NK-92 treated with Interleukin-12 subunit alpha and Interleukin-12 subunit beta, amount 100 ng/mL, for 24 hours (cell line): ENCODE data around the gene UPF3A.
"Not testable (repeated sequence)": the region's sequence is repeated elsewhere in the genome, so short reads cannot be mapped to it uniquely, and the experiment has no call there.

Experiments
- DNase-seq: peaks from one replicate; lab custom pipeline; 2025; lab: John Stamatoyannopoulos, UW

The UPF3A gene

DNA sequence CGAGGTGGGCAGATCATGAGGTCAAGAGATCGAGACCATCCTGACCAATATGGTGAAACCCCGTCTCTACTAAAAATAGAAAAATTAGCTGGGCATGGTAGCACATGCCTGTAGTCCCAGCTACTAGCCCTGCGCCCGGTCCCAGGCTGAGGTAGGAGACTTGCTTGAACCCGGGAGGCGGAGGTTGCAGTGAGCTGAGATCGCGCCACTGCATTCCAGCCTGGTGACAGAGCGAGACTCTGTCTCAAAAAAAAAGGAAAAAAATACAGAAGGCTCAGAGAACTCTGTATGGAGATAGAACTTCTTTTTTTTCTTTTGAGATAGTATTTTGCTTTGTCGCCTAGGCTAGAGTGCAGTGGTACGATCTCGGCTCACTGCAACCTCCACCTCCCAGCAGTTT lies 17.1 kb upstream of the UPF3A start:
- DNase-seq = not testable (repeated sequence)

DNA sequence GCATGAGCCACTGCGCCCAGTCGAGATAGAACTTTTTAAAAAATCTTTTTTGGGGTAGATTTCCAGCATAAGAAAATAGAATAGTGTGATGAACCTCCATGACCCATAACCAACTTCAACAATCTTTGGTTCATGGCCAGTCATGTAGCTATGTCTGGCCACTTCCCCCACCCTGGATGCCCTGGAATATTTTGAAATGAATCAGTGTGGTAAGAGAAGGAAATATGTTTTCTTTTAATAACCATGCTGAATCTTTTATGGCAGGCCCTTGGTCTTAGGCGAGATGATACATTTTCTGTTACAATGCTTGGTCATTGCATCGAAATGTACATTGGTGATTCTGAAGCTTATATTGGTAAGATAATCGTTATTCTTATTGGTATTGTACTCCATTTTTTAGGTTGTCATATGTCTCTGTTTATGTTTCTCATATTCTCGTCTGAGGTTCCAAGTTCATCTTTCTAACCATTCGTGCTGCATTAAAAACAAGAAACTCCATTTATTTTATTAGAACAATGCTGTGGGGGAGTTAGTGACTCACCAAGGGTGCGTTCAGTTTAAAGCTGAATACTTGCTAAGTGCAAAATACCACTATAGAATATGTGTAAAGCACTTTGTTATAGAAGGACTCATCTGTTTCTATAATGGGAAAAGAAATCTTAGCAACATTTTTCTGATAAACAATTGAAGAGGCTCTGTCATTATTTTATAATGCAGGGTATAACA lies 16.4 kb upstream of the UPF3A start:
- no peak for DNase-seq

DNA sequence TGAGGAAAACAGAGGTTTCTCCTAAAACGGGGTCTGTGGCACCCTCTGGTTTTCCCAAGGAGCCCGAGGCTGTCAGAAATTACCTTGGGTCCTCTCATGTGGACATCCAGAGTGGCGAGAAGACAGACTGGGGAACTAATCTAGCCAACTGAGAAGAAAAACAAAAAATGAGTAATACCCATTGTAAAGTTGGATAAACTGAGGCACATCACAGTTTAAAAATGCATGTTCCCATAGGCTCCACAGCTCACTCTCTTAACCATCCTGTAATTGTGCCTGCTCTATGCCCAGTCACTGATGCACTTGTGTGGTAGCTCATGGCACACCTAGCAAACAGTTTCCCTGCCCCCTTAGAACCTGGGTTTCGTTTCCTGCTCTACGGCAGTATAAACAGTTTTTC lies 15.2 kb upstream of the UPF3A start:
- DNase-seq = no peak

DNA sequence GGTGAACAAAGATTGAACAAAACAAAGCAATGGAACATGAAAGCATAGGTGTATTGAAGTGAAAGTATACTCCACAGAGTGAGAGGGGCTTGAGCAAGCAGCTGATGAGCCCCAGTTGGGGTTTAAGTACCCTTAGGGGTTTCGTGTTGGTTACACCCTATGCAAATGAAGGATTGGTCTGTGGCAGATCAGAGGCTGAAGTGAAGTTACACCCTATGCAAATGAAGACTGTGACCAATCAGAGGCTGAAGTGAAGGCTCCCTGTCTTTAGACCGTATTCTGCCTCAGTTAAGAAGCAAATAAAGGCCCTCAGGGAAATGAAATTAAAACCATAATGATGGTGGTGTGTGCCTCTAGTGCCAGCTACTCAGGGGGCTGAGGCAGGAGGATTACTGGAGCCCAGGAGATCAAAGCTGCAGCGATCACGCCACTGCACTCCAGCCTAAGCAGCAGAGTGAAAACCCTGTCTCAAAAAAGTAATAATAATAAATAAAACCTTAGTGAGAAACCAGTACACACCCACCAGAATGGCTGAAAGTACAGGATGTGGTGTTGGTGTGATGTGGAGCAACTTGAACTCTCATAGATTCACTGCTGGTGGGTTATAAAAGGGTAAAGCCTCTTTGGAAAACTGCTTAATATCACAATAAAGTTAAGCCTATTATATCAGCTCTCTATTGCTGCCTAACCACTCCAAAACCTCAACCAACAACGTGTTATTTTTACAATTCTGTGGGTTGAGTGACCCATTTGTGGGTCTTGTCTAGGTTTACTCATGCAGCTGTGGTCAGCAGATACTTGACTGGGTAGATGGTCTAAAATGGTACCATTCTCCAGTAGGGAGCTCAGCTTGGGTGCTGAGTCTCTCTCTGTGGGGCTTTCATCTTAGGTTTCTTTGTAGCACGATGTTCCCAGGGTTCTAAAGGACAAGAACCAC lies 12.8 kb upstream of the UPF3A start:
- DNase-seq = peak; percentile 43

DNA sequence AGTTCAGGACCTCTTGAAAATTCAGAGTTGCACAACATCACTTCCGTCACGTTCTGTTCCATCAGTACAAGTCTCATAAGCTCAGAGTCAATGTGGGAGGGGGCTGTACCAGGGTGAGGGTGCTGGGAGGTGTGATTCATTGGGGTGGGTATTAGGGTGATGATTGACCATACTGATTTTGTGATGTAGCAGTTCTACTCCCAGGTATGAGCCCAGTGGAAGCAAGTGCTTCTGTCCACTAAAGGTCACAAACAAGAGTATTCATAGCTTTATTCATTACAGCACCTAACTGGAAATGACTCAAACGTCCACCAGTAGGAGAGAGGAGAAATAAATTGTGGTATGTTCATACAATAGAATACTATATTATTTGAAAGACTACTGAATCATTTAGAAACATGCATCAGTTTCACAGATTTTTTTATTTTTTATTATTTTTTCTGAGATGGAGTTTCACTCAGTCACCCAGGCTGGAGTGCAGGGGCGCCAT lies 12.1 kb upstream of the UPF3A start:
- DNase-seq = no peak

DNA sequence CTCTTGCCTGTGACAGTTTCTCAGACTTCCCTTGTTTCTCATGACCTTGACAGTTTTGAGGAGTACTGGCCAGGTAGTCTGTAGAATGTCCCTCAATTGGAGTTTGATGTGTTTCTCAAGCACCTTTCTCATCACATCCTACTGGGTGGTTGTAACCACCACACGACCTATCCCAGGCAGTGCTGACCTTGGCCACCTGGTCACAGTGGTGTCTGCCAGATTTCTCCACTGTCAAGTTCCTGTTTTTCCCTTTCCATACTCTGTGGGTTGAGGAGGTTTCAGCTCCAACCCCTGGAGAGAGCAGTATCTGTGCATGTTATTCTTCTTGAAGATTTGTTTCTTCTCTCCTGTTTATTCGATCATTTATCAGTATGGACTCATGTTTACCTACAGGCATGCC lies 8.4 kb upstream of the UPF3A start:
- DNase-seq = no peak

DNA sequence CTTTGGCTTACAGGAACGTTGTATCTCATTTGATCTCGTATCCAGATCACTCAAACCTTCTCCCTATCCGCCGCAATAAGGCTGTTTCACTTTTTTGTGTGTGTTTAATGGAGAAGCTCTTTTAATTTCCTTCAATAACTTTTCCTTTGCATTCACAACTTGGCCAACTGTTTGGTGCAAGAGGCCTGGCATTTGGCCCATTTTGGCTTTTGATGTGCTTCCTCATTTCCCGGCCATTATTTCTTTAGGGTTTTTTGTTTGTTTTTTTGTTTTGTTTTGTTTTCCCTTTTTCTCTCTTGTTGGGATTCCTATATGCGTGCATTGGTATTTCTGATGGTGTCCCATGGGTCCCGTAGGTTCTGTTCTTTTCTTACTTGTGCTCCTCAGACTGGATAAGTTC lies 6.1 kb upstream of the UPF3A start:
- DNase-seq = no peak

DNA sequence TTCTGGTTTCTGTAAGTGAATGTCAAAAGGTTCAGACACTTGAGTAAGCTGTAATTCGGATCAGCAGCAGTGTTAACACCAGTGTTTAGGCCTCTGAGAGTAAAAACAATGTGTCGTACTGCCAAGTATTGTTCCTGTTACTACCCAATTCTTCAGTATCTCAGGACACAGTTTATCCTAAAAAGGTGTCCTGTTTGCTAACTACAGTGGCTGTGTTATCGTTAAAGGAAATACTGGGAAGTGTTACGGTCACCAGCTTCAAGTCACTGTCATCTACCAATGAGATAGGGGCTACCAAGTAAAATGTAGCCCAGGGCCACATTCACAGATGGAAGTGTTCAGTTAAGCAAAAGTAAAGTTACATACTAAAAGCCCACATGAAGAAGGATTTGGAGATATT lies 2.3 kb upstream of the UPF3A start:
- DNase-seq = no peak

DNA sequence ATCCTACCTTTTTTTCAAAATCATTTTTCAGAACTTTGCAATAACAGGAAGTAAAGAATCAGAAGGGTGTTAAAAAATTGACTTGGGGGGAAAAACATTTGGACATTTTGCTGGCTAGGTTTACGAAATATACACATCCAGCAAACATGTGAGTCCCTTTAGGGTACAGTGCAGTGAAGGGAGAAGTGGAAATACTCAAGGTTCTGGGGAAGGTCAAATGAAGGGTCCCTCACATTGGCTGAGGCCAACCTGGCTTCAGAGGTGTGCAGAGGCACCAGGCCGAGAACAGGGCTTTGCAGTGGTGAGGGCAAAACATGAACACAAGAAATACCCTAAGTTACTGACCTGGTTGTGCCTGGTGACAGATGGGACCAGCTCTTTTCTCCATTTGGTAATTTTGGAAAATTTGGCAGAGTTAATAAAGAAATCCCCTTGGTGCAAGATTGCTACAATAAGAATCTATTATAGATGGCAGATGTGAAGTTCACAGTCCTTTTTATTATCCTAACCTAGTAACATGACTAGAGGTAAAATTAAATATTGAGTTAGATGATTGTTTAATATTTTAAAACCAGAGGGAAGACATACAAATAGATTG lies 1.5 kb upstream of the UPF3A start:
- no peak for DNase-seq

DNA sequence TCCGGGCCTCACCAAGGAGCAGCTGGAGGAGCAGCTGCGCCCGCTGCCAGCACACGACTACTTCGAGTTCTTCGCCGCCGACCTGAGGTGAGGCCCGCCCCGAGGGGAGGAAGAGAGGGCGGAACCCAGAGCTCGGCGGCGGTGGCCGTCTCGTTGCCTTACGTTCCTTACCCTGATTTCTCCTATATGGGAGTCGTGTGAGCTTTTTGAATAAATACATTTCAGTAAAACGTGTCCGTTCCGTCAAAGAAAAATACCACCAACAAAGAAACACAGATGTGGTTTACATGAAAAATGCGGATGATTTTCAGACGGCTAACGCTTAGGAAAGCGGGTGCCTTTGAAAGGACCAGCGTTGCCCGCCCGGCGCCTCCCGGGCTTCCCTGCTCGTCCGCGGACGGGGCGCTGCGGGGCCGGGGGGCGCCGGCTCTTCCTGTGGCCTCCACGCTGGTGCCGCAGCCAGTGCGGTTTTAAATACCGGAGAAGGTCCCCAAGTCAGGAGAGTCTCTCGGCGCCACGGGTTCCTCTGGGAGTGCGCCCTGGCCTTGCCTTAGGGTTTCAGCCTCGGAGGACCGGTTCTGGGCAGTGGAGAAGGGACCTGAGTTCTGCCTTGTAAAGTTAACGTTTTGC lies 755 bp downstream of the UPF3A start:
- no peak for DNase-seq

DNA sequence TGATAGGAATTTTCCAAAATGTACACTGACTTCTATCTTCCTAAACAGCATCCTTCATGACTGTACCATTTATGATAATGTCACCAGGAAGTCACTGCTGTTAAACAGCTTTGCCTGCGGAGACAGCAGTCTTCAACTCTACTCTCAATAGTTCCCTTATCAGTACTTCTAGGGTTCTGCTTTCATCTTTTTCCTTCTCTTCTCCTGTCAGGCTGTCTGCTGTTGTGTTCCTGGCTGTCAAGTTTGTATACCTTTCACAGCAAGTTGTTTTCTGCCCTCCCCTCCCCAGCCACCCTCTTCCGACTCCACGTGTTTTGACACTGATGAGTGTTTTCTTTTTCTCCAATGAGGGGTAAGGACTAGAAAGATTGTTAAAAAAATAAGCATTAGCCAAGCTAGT lies 2.2 kb downstream of the UPF3A start:
- no peak for DNase-seq

DNA sequence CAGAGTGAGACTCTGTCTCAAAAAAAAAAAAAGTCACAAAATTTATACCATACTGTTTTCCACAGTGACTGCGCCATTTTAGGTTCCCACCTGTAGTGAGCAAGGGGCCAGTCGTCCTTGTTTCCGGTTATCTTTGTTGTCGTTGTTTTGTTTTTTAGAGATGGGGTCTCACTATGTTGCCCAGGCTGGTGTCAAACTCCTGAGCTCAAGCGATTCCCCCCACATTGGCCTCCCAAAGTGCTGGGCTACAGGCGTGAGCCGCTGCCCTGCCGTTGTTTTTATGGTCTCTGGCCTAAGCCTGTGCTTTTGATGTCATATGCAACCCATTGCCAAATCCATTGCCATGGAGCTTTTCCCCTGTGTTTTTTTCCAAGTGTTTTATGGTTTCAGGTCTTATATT lies 3.3 kb downstream of the UPF3A start:
- no peak for DNase-seq

DNA sequence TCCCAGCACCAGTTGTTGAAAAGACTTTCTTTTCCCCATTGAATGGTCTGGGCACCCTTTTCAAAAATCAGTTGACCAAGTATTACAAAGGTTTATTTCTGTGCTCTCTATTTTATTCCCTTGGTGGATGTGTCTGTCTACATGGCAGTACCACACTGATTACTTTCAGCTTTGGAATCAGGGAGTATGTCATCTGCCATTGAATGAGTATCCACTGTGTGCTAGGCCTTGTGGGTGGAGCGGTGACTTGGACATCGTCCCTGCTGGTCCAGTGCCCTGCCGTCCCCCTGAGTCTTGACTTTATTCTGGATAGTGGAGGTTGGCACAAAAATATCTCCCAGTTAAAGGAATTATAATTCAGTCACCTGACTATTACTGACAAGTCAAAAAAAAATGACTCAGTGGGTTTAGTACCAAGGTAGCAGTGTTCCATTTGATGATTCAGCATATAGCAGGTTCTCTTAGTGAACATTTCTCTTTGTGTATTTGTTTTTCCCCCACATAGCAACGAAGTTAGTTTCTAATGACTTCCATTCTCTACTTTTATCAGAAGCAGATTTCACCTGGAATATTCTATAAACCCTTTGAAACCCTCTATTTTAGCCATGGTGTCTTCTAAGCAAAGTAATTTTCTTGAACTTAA lies 3.9 kb downstream of the UPF3A start:
- DNase-seq = no peak

DNA sequence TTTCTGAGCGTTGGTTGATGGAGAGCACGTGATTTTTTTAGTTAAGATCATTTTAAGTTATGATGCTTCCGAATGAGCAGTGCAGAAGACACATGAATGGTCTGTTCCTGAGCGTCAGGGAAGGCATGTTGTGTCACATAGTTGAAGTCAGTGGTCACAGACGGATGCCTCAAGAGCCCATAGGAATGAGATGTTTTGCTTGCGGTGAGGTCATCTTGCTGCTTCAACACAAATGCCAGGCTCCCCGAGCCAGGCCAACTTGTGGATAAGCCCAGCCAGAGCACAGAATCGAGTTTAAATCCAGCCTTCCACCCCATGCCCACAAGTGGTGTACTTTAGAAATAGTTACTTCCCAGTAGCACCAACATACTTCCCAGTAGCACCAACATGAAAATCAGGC lies 5.4 kb downstream of the UPF3A start:
- no peak for DNase-seq

DNA sequence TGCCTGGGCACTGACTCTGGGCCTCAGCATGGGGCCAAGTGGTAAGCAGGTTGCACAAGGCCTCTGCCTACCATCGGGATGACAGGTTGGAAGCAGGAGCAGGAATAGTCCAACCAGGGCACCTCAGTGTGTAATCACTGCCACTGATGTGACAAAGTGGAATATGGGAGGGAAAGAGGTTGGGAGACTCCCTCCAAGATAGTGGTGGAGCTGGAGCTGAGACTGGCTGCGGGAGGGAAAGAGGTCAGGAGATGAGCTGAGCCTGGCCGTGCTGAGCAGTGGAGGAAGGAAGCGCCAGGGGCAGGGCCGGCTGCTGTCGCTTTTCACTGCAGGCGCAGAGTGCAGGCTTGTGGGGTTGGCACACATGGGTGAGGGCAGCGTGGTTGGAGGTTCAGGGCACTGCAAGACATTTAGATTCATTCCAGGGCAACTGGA lies 6.8 kb downstream of the UPF3A start:
- no peak for DNase-seq

DNA sequence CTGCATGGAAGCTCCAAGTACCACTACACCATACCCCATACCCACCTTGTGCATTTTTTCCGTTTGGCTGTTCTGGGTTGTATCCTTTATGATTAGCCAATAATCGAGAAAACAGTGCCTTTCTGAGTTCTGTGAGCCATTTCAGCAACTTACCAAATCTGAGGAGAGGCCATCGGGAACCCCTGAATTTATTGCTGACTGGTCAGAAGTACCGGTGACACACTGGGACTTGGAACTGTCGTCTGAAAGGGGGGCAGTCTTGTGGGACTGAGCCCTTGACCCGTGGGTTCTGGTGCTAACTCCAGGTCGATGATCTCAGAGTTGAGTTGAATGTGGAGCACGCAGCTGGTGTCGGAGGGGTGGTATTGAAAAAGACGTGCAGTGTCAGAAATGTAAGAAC lies 15.0 kb downstream of the UPF3A start:
- no peak for DNase-seq

DNA sequence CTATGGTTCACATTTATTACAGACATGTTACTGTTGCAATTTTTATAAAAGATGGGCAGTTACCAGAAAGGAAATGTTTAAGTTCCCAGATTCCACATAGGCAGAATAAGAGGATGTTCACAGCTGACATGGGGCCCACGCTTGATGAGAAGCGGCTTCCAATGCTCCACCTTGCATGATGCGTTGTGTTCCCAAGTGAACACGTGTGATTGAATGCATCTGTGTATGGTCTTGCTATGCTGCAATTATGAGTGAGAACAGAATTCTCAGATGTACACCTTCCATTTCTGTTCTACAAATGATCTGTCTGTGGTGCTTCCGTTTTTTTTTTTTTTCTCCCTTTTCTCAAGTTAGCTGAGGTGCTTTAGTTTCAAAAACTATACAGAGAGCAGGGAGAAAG lies 15.5 kb downstream of the UPF3A start:
- no peak for DNase-seq

DNA sequence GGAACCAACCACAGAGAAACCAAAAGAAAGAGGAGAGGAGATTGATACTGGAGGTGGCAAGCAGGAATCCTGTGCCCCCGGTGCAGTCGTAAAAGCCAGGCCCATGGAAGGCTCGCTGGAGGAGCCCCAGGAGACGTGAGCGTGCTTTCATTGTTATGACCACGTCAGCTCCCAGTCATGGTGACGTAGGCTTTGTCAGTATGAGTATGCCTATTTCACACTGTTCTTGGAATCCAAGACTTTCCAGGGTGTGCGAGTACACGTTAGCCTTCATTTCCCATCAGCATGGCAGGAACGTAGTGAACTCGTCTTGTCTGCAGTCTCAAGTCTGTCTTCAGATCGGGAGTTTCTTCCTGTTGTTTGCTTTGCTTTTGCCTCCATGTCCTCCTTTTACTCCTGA lies 17.5 kb downstream of the UPF3A start:
- no peak for DNase-seq

DNA sequence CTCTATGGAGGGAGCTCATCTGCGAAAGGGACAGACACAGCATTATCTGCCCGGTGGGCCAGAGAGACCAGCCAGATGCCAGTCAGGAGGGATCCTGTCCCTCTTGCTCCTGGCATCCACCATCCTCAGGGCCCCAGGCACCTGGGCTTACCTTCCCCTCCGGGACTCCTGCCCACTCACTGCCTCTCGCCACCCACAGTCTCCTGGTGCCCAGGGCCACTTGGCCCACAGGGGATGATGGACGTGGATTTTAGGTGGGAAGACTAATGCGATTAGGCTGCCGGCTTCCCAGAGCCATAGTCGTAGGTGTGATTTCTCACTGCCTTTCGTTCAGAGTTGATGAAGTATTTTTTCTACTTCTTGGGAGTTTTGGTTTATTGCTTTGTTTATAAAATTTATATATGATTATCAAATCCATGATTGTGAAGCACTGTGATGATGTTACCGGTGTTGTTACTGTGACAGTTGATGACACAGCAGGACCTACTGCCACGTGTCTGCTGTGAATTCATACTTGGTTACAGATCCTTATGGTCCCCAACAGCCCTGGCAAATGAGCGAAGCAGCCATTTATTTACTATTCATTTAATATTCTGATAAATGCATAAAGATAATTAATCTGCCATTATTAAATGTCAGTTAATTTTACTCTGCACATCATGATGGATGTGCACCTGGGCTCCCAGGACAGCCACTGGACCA lies 18.4 kb downstream of the UPF3A start:
- DNase-seq = no peak

DNA sequence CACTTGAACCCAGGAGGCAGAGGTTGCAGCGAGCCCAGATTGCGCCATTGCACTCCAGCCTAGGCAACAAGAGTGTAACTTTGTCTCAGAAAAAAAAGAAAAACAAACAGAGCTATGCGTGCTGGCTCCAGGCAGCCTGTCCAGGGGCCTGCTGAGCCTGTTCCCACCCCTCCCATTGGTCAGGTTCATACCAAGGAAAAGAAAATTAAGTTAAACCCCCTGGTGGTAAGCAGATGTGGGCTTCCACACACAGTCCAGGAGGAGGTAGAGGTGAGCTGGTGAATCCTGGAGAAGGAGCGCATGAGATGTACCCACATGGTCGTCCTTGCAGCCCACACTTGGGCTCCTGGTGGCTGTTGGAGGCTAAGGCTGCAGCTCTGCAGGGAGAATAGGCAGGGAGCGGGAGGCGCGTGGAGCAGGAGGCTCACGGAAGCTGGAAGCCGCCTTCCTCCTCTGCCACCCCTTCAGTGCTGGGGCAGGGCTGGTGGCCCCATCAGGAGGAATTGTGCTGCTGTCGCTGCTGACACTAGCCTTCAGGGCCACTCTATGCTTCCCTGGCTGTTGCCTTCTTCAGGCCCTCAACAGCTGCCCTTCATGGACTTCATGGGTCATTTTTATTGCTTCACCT lies 22.4 kb downstream of the UPF3A start:
- no peak for DNase-seq
